T-helper 1 cell treated with Interleukin-12 subunit alpha and Interleukin-12 subunit beta and Interleukin-4 antibody, amounts not matched to agents 30 ng/mL and 1 ng/mL, for 36 hours (primary cell): ENCODE measurements around the gene CNKSR2. TPM values are rescaled to one million over a fixed set of nuclear protein-coding genes. Genes with fewer than 3 reads are reported as not detected.

Source experiments
- intact Hi-C: fragments of 100-400 bp; cut with micrococcal nuclease; formaldehyde crosslinking; loops from one replicate; pipeline ENCODE4 v1.15.1; 2024
- total RNA-seq: library from RNA; stranded (reverse); gene quantifications from 2 replicates; pipeline ENCODE4 v1.2.3, GENCODE V29; 2022

The CNKSR2 gene
- total RNA-seq = 4.8 and 6.5 TPM in 2 replicates

DNA sequence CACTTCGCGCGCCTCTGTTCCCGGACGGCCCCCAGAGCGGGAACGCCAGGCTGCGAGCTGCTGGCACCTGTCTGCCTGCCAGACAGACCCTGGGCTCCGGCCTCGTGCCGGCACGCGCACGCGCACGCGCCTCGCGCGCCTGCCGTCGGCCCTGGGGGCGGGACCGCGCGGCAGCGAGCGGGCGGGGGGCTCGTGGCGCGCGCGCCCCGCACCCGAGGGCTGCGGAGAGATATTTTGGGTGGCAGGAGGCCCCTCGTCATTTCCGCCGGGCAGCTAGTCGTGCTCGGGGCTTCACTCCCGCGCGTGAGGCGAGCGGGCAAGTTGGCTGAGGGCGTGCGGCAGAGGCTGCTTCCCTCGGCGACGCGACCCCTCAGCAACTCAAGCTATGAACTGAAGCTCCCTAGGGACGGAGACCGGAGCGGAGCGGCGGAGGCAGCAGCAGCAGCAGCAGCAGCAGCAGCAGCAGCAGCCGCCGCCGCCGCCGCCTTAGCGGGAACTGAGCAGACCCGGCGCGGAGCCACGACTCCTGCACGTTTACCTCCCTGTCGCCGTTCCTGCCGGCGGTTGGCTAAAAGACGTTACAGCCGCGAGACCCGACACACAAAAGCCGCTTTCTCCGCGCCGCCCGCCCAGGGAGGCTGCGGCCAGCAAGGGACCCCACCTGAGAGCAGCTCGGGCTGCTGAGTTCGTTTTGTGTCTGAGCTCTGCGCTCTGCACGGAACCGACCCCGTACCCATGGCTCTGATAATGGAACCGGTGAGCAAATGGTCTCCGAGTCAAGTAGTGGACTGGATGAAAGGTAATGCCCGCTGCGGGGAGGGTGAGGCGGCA lies at the start of gene CNKSR2:
TSS of gene CNKSR2 (plus strand) at position 256 of the 831 bp plus-strand sequence. CDS start at position 736, 480 bp downstream.
- intact Hi-C loops = loop anchor here (1.0 to 10.0 kb wide), 7 partner anchors 64 to 1234 kb away; partner anchors contain the start of genes EIF1AX, MBTPS2, RPS6KA3 and SMS

- intact Hi-C loops = no loop called here
Measured at GRCh38 chrX:21354725-21355124, 19.5 kb upstream of the CNKSR2 start.

GRCh38 chrX:21355831-21356230 lies 18.4 kb upstream of the CNKSR2 start:
- intact Hi-C loops = no loop called here

GRCh38 chrX:21369613-21370012 lies 4.6 kb upstream of the CNKSR2 start:
- intact Hi-C loops = loop anchor here (10.0 kb wide), 1 partner anchor 575 kb away; the partner anchor contains the start of gene SMS

GRCh38 chrX:21373001-21373400 lies 1.2 kb upstream of the CNKSR2 start:
- intact Hi-C loops = loop anchor here (10.0 kb wide), 1 partner anchor 572 kb away; the partner anchor contains the start of gene SMS

DNA sequence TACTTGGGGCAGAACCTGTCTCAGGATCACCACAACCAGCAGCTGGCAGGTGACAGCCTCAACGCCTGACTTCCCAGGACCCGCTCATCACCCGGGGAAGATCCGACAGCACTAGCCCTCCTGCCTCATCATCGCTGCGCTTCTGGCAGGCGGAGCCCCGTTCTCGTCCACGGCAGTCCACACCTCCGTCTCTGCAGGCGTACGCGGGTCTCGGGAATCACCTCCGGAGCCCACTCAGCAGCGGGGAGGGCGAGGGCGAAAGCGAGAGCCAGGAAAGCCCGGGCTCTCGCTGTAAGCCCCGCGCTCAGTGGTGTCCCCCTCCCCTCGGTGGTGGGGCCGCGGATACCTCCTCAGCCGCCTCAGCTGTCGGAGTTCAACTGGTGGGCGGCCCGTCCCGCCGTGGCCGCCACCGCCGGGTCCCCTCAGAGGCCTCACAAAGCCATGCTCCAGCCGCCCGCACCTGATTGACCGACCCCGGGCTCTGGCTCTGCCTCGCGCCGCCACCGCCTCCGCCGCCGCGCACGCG lies 518 bp upstream of the CNKSR2 start:
- intact Hi-C loops = loop anchor here (1.0 to 10.0 kb wide), 7 partner anchors 65 to 1233 kb away; partner anchors contain the start of genes EIF1AX, MBTPS2, RPS6KA3 and SMS

- intact Hi-C loops = loop anchor here (1.0 to 10.0 kb wide), 7 partner anchors 63 to 1234 kb away; partner anchors contain the start of genes EIF1AX, MBTPS2, RPS6KA3 and SMS
Measured at GRCh38 chrX:21374994-21375707, 933 bp downstream of the CNKSR2 start.

DNA sequence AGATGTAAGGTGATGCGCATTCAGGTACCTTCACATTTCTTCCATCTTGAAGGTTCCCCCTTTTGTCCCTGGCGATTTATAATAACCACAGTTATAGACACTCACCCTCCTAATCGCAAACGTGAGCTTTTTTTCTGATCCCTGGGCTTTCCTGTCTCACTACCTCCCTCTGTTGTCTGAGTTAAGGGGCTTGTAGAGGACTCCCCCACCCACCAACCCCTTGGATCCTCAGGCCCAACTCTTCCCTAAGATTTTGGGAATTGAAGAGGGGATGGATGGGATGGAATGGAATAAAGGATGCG lies 1.4 kb downstream of the CNKSR2 start:
- intact Hi-C loops = loop anchor here (2.0 to 10.0 kb wide), 5 partner anchors 463 to 1235 kb away; partner anchors contain the start of genes EIF1AX, MBTPS2, RPS6KA3 and SMS

DNA sequence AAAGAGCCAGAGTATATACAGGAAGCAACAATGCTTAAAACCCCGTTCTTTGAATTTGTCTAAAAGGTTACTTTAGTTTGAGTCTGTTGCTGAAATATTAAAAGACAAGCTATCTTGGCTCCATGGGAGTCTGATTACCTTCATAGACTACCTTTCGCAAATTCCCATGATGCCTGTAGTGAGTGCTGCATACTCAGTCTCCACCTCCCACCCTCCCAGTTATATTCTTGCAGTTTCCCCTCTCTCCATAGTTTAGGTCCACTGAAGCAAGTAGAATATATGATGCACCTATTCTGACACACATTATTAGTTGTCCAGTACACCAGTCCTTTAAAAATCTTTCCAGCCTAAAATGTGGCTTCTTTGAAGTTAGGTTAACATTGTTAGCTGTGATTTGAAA lies 2.4 kb downstream of the CNKSR2 start:
- intact Hi-C loops = loop anchor here (10.0 kb wide), 1 partner anchor 568 kb away; the partner anchor contains the start of gene SMS

GRCh38 chrX:21379991-21380390 lies 5.8 kb downstream of the CNKSR2 start:
- intact Hi-C loops = loop anchor here (10.0 kb wide), 1 partner anchor 565 kb away; the partner anchor contains the start of gene SMS

GRCh38 chrX:21382715-21383114 lies 8.5 kb downstream of the CNKSR2 start:
- intact Hi-C loops = no loop called here

- intact Hi-C loops = no loop called here
Measured at GRCh38 chrX:21383546-21383945, 9.3 kb downstream of the CNKSR2 start.

DNA sequence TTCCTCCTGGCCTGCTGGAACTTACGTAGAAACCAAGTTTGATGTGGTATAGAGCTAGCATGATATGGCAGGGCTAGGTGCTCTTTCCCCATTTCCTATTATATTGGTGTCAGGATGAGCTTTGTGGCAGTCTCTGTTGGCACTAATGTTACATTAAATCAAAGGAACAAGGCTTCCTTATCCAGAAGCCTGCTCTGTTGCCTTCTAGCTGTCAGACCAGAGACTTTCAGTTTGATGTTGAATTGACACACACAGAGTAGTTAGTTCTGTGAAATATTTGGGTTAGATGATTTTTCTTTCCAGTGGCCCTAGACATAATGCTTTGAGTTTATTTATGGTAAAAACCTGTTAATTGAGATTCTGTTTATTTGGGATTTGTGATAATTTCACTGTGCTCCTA lies 10.0 kb downstream of the CNKSR2 start:
- intact Hi-C loops = no loop called here

DNA sequence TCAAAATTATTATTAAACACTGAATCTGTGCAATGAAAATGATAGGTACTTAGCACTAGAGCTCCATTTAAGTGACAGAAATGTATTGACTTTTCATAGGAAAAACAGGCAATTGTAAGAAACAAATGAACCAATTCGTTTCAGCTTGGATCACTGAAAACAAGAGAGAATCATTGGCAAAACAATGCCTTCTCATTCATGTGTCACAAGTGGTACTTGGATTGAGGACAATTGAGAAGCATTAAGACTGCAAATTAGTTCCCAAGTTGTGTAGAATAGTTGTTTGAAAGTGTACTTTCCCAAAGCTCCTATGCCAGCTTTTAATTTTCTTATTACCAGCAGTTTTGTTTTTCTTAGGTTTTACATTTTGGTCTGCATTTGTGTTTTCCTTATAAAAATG lies 20.6 kb downstream of the CNKSR2 start:
- intact Hi-C loops = no loop called here

DNA sequence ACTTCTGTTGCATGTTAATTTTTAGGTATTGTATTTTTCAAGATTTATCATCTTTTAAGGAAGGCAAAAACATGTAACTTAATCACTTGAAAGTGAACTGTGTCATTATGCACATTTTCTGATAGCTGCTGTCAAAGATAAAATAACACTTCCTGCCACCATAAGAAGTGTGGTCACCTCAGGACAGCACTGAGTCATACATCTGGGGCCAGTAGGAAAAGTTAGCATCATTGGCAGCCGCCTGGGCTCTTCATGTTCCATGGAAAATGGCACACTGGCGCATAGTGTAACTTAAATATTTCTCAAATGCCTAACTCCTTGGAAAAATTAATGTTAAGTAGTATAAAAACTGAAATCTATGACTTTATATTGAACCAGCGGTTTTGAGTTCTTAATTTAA lies 24.2 kb downstream of the CNKSR2 start:
- intact Hi-C loops = no loop called here

GRCh38 chrX:21400408-21401121 lies 26.3 kb downstream of the CNKSR2 start:
- intact Hi-C loops = no loop called here

DNA sequence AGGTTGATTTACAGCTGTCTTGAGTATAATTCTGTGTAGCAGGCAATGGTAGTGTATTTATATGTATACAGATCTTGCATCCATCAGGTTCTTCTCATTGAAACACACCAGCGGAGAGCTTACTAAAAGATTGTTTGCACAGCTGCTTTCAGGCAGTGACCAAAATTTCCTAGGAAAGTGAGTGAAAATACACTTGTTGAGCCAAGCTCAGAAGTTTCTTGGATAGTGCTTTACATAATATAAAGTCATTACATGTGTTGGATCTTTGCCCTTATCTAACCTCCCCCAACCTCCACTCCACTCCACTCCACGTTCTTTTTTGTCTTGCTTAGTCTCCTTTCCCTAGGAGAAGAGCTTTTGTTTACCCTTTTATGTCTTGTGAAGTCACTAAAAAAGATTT lies 34.1 kb downstream of the CNKSR2 start:
- intact Hi-C loops = no loop called here

DNA sequence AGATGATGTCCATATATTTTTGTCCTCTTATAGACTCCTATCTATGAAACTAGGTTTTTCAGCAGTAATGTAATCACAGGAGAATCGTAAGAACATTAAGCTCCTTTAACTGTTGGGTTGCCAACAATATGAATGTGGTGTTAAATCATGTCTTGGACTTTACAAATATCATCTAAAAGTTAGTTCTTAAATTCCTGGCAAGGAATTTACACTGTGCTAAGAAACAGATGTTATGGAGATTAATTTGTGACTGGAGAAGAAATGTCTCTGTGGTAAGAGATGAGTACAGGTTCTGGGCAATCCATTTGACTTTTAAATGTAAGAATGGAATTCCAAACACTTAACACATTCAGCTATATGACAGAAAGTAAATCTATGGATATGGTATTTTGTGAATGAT lies 34.6 kb downstream of the CNKSR2 start:
- intact Hi-C loops = no loop called here

DNA sequence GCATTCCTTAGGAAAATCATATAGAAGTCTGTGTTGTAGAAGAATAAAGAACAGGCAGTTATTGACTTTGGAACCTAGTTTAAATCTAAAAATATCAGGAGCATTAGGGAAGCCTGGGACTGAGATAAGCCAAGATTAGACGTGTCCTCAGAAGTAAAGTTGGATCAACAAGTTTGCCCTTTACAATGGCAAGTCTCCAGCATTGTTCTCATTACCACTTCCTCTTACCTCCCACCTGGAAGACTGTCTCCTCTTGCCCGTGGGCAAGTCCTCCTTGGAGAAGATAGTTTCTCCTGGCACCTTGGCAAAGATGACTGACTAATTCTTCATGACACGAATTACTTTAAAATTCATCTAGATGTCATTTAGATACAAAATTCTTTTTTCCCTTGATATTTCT lies 37.8 kb downstream of the CNKSR2 start:
- intact Hi-C loops = no loop called here

DNA sequence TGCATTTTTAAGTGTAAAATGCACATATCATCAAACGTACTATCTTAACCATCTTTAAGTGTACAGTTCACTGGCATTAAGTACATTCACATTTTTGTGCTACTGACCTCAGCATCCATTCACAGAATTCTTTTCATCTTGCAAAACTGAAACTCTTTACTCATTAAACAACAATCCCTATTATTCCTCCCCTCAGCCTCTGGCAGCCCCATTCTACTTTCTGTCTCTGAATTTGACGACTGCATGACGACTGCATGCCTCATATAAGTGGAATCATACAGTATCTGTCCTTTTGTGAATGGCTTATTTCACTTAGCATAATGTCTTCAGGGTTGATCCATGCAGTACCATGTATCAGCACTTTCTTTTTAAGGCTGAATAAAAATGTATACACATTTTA lies 38.7 kb downstream of the CNKSR2 start:
- intact Hi-C loops = no loop called here

GRCh38 chrX:21427086-21427485 lies 52.9 kb downstream of the CNKSR2 start:
- intact Hi-C loops = no loop called here
